GM12873 (cell line): ENCODE data around the gene ZEB2.

Experiments used
- TF ChIP-seq, protein P1 (sequence below): IDR thresholded peaks from 2 replicates; pipeline ENCODE4 v1.5.1; 2012; ENCODE audit warnings: low read depth, mild to moderate bottlenecking, moderate library complexity, low read length, control low read depth; ENCODE audit not compliant: insufficient read depth; ENCODE audit errors: missing control alignments

The ZEB2 gene

GRCh38 chr2:144454466-144455287, 65.2 kb downstream of the ZEB2 start:
- TF ChIP-seq, protein P1, sequence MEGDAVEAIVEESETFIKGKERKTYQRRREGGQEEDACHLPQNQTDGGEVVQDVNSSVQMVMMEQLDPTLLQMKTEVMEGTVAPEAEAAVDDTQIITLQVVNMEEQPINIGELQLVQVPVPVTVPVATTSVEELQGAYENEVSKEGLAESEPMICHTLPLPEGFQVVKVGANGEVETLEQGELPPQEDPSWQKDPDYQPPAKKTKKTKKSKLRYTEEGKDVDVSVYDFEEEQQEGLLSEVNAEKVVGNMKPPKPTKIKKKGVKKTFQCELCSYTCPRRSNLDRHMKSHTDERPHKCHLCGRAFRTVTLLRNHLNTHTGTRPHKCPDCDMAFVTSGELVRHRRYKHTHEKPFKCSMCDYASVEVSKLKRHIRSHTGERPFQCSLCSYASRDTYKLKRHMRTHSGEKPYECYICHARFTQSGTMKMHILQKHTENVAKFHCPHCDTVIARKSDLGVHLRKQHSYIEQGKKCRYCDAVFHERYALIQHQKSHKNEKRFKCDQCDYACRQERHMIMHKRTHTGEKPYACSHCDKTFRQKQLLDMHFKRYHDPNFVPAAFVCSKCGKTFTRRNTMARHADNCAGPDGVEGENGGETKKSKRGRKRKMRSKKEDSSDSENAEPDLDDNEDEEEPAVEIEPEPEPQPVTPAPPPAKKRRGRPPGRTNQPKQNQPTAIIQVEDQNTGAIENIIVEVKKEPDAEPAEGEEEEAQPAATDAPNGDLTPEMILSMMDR = no peak

GRCh38 chr2:144453486-144454158, 66.3 kb downstream of the ZEB2 start:
- TF ChIP-seq, protein P1 = no peak

GRCh38 chr2:144452989-144453336, 67.0 kb downstream of the ZEB2 start:
- TF ChIP-seq, protein P1 = no peak

DNA sequence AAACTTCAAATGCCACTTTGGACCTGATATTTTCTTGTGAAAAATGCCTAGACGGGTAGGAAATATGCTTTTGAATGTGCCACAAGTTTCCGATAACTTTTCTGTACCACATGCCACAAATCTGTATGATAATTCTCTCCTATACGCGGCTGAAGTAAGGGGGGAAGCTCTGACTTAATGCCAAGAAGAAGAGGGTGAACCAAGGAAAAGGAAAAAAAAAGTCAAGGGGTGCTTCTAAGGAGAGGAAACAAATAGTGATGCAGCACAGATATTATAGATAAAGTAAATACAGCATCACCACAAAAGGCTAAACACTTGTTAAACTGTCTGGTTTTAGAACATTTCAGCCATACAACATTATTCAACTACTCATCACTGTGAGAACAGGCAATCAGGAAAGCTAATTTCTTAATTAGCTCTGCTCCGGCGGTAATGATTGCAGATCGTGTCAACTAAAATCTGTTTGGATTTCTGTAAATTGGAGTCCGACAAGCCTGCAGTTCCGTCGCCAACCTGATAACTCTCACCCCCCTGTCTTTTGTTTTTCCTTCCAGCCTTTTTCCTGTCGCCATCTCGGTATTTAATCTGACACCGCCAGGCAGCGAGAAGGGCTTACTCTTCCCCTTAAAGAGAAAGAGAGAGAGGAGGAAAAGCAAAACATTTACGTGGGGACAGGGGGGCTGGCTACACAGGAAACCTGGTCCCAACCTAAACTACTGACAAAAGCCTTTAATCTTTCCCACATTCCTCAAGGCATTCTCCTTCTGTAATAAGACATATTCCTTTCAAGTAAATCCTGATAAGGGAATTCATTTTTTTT, 67.5 kb downstream of the ZEB2 start:
- TF ChIP-seq, protein P1 = no peak

DNA sequence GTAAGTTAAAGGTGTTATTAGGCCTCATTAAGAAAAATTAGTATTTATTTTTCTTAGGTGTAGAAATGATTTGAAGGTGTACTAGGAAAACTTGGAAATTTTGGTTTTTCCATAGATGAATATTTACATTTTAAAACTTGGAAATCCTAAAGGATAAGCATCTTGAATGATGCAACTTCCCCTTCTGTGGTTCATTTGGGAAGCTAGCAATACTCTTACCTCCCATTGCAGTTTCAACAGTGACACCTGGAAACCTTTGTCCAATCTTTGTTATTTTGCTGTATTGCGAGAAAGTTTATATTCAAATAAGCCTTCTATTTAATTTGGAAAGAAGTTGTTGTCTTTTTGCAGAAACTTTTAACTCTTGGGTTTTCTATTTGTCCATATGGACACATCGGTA, 68.5 kb downstream of the ZEB2 start:
- TF ChIP-seq, protein P1 = no peak

GRCh38 chr2:144449028-144449406, 70.9 kb downstream of the ZEB2 start:
- TF ChIP-seq, protein P1 = peak; percentile 28
